K562 (cell line): ENCODE measurements around the gene POGZ. TPM values are rescaled to one million over a fixed set of nuclear protein-coding genes. Genes with fewer than 3 reads are reported as not detected.

Source experiments
- ATAC-seq: fragments of 200-7000 bp; cut with Tn5 transposase; 3 replicates; pipeline ENCODE4 v1.9.1; 2020; ENCODE audit warnings: moderate library complexity
- BruUV-seq: library from RNA; stranded (reverse); fragments of 400-500 nt; replicated peaks from 2 replicates; lab custom pipeline; 2021; lab: Mats Ljungman, UMichigan
- CTCF ChIA-PET: fragments of 300-600 bp; formaldehyde crosslinking; extraction: SDS; loops from one replicate; lab custom pipeline; 2021; ENCODE audit warnings: low intra/inter-chr PET ratio; lab: Yijun Ruan, JAX
- POLR2A ChIA-PET: fragments of 300-600, 350-650 bp; sonication (Branson Sonifier 250); formaldehyde crosslinking; extraction: SDS; loops from one replicate; lab custom pipeline; 2021; ENCODE audit warnings: antibody characterized with exemption, inconsistent platforms; lab: Yijun Ruan, JAX
- DNase-seq, 4 experiments: peaks; one replicate each; pipeline versions ENCODE4 v3.0.0 to v3.0.0-alpha.2; 2011 to 2018; ENCODE audit warnings: low spot score in 3 of 4, mixed read lengths in 3 of 4; ENCODE audit errors: extremely low read depth in 1 of 4
- FAIRE-seq: peaks from 2 replicates; lab custom pipeline; 2011; peaks lifted over from hg19 to GRCh38; lab: Jason Lieb, UNC
- H2AFZ ChIP-seq: 2 replicates; pipeline ENCODE4 v1.6.0; 2011; ENCODE audit warnings: low read depth, low read length, control low read depth, inconsistent platforms
- H3K27ac ChIP-seq: fragments of 200-600 bp; 3 replicates; pipeline ENCODE4 v1.8.0; 2011; ENCODE audit warnings: low read depth, mild to moderate bottlenecking, control low read depth, inconsistent platforms, low read length, moderate library complexity, mixed read lengths; ENCODE audit errors: extremely low read depth
- H3K27me3 ChIP-seq, 2 experiments: fragments of 300-600 bp in 1 of 2; 2 replicates in 1 of 2; 3 replicates in 1 of 2; pipeline versions ENCODE4 v1.6.0 to v1.8.0; 2011; ENCODE audit warnings: inconsistent platforms in 2 of 2, low read length in 2 of 2, mild to moderate bottlenecking in 1 of 2, mixed read lengths in 1 of 2, moderate library complexity in 1 of 2; ENCODE audit not compliant: control insufficient read depth in 2 of 2, insufficient read depth in 2 of 2
- H3K36me3 ChIP-seq: fragments of 300-600 bp; 3 replicates; pipeline ENCODE4 v1.8.0; 2011; ENCODE audit warnings: mild to moderate bottlenecking, low read length, inconsistent platforms; ENCODE audit not compliant: control insufficient read depth, insufficient read depth
- H3K4me1 ChIP-seq, 2 experiments: fragments of 200-600 bp in 1 of 2; replicated peaks in 1 of 2; 2 replicates in 1 of 2; 3 replicates in 1 of 2; pipeline versions ENCODE4 v1.5.1 to v1.8.0; 2011; ENCODE audit warnings: inconsistent platforms in 2 of 2, low read length in 2 of 2, mild to moderate bottlenecking in 1 of 2, mixed read lengths in 1 of 2, moderate library complexity in 1 of 2; ENCODE audit not compliant: control insufficient read depth in 2 of 2, insufficient read depth in 2 of 2
- H3K4me2 ChIP-seq: 2 replicates; pipeline ENCODE4 v1.6.1; 2011; ENCODE audit warnings: low read length, control low read depth, inconsistent platforms, mixed read lengths; ENCODE audit not compliant: insufficient read depth
- H3K4me3 ChIP-seq: fragments of 200-600 bp; sonication (generic), shearing (Covaris generic); 2 replicates; pipeline ENCODE4 v1.5.1; 2016; ENCODE audit warnings: control low read depth, inconsistent platforms
- H3K79me2 ChIP-seq: fragments of 200-600 bp; 3 replicates; pipeline ENCODE4 v1.8.0; 2011; ENCODE audit warnings: low read length, inconsistent platforms; ENCODE audit not compliant: control insufficient read depth, insufficient read depth
- H3K9ac ChIP-seq, 2 experiments: 2 replicates each; pipeline versions ENCODE4 v1.6.0 to v1.6.1; 2011; ENCODE audit warnings: low read depth in 2 of 2, low read length in 2 of 2, control low read depth in 1 of 2, inconsistent platforms in 1 of 2, mild to moderate bottlenecking in 1 of 2, mixed read lengths in 1 of 2; ENCODE audit not compliant: insufficient read depth in 1 of 2
- H3K9me1 ChIP-seq: one replicate; pipeline ENCODE4 v1.6.0; 2011; ENCODE audit warnings: inconsistent platforms, mild to moderate bottlenecking, low read length, moderate library complexity; ENCODE audit not compliant: control insufficient read depth, insufficient read depth
- H3K9me3 ChIP-seq: replicated peaks from 2 replicates; pipeline ENCODE4 v1.5.1; 2011; ENCODE audit warnings: low read depth, low read length, inconsistent platforms; ENCODE audit not compliant: control insufficient read depth, insufficient read depth
- H4K20me1 ChIP-seq: replicated peaks from 2 replicates; pipeline ENCODE4 v1.6.1; 2011; ENCODE audit warnings: low read length, inconsistent platforms, mixed read lengths; ENCODE audit not compliant: control insufficient read depth, insufficient read depth
- EGR1 ChIP-seq: fragments of 450-650 bp; conservative IDR thresholded peaks from 2 replicates; pipeline ENCODE4 v1.6.1; 2017; ENCODE audit warnings: mild to moderate bottlenecking
- KAT7 ChIP-seq: sonication (generic); formaldehyde crosslinking; IDR thresholded peaks from 2 replicates; pipeline ENCODE4 v1.8.0; 2022; ENCODE audit warnings: missing genetic modification reagents, mild to moderate bottlenecking, borderline replicate concordance
- RBFOX2 ChIP-seq: fragments of 200-400 bp; formaldehyde crosslinking; IDR thresholded peaks from 2 replicates; pipeline ENCODE4 v1.6.1; 2017; ENCODE audit warnings: low read depth, mild to moderate bottlenecking, low read length, moderate library complexity
- ZFPM2 ChIP-seq: fragments of 250-450 bp; sonication (Bioruptor Pico); IDR thresholded peaks from 2 replicates; pipeline ENCODE4 v1.5.1; 2022; ENCODE audit warnings: mild to moderate bottlenecking
- WGBS: fragments of 100-300 bp; shearing (Covaris generic); methylation state at CpG from one replicate; pipeline ENCODE4 v1.1.6; 2016; ENCODE audit warnings: low coverage, mixed read lengths; ENCODE audit not compliant: insufficient coverage; ENCODE audit errors: missing lambda C conversion rate; 5-methylcytosine and 5-hydroxymethylcytosine counted together
- in situ Hi-C: fragments of 300-500 bp; cut with MboI; formaldehyde crosslinking; loops from 4 replicates; pipeline ENCODE4 v1.15.0; 2018; ENCODE audit warnings: inconsistent platforms, mixed read lengths
- intact Hi-C: fragments of 100-400 bp; cut with micrococcal nuclease; formaldehyde crosslinking; loops from 2 replicates; pipeline ENCODE4 v1.14.2; 2022
- polyA plus RNA-seq, 8 experiments: library from polyadenylated mRNA; depleted of rRNA in 4 of 8; stranded (reverse) in 5 of 8; unstranded in 3 of 8; fragments of >200 nt; fragmentation: Nextera tagmentation in 2 of 8; fragmentation: Illumina TruSeq in 1 of 8; extraction: Ambion mirVana in 2 of 8; extraction: Trizol in 1 of 8; gene quantifications; 2 replicates each; pipeline versions ENCODE4 v1.2.1 to v1.2.3, GENCODE V29; 2011 to 2014; ENCODE audit warnings: inconsistent platforms in 1 of 8, missing spikeins in 1 of 8
- total RNA-seq, 7 experiments: library from RNA; depleted of rRNA in 6 of 7; stranded (reverse); fragments of >200 nt in 6 of 7; fragmentation: Illumina TruSeq in 2 of 7; extraction: Trizol in 2 of 7; gene quantifications; 2 replicates each; pipeline versions ENCODE4 v1.2.1 to v1.2.3, GENCODE V29; 2011 to 2021; ENCODE audit warnings: low replicate concordance in 1 of 7

Gene POGZ
- total and polyA plus RNA-seq, 9 of the 15 experiments (the other 6 are each of a cell fraction or from before 2014, with no cell fraction given): 9.4 to 40.6 (median 21.6) TPM

- TF ChIP-seq EGR1: peak; percentile 68
- TF ChIP-seq, all 486 proteins: peak for 3
Measured at GRCh38 chr1:151369621-151370048, 89.7 kb downstream of the POGZ start (continued).

- no peak for FAIRE-seq
- BruUV-seq: no TSS peak
- no peaks in the 10 kb centered on the region for H3K9me3 ChIP-seq
- H3K4me3 ChIP-seq: no peak overlapping the region
- no peak overlapping the region for H2AFZ ChIP-seq
- peaks cover 16% of the 10 kb centered on the region for H3K79me2 ChIP-seq
- no peak for DNase-seq
- no peak overlapping the region for H3K27ac ChIP-seq
- WGBS: 90% methylated on average over 7 of the region's 7 CpGs
- ChIA-PET POLR2A (interaction anchor here (1.0 to 1.7 kb wide), 4 partner anchors 17 to 88 kb away, joined by 3 to 8 read pairs (median 6); partner anchors contain the start of gene ZNF687), CTCF (no interaction called here)
- no peaks in the 10 kb centered on the region for H4K20me1 ChIP-seq
- no peaks in the 10 kb centered on the region for H3K9me1 ChIP-seq
- H3K36me3 ChIP-seq: peaks cover 36% of the 10 kb centered on the region; the same call in 2 of the 3 replicates
- in situ Hi-C loops: no loop called here
- ATAC-seq: no peak
- no peak overlapping the region for H3K4me2 ChIP-seq
- peaks cover 32 to 48% of the 10 kb centered on the region in 2 experiments for H3K4me1 ChIP-seq
- TF ChIP-seq RBFOX2 (0 out of 2 replicates have a peak, but pooled peaks have one; percentile 18), ZFPM2 (CRISPR knock-in tag) (no peak), KAT7 (CRISPR knock-in tag) (no peak)
- TF ChIP-seq, all 486 proteins: peak for 1
- H3K9ac ChIP-seq: peak overlapping the region in 1 of 2 experiments; percentile 57; a peak in 1 of 4 replicates
- no peaks in the 10 kb centered on the region for H3K27me3 ChIP-seq
- intact Hi-C loops: no loop called here
Measured at GRCh38 chr1:151369302-151369610, 90.0 kb downstream of the POGZ start.
